ENCODE data around the gene CCDC9. TPM values are rescaled to one million over a fixed set of nuclear protein-coding genes. Genes with fewer than 3 reads are reported as not detected.

Gene CCDC9
- total and polyA plus RNA-seq, 2 of the 13 experiments (the other 11 are each of a cell fraction or from before 2014, with no cell fraction given) = 2.9 to 6.3 TPM

DNA sequence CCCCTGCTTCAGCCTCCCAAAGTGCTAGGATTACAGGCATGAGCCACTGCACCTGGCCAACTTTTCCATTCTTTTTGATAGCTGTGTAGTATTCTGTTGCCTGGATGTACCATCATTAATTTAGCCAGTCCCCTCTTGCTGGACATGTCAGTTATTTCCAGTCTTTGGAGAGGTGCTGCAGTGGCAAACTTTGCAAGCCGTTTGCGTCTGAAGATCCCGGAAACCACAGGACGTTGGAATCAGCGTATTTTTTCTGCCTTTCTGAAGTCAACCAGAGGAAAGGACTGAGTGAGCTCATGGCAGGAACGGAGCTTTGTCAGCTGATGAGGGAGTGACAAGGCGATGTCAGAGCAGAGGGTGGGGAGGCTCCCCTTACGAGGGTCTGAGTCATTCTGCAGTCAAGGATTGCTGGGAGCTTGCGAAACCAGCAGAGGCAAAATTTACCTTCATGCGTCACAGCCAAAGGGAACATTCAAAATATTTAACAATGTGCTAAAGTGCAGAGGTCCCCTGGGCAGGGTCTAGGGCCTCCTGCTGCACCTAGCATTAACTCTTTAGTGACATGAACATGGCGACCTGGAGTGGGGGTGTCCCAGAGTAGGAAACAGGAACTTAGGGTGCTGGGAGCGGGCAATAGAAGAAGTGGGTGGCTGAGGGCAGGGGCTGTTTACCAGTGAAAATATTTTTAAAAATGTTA lies 58.9 kb downstream of the CCDC9 start (continued):
- TF ChIP-seq ZSCAN29 (CRISPR knock-in tag; conservative IDR thresholded peaks at IDR 0.05) (no peak), ZNF589 (CRISPR knock-in tag; conservative IDR thresholded peaks at IDR 0.05) (peak; percentile 77), ATF7-NPFF (CRISPR knock-in tag; IDR thresholded peaks at IDR 0.05; ENCODE audit: low read depth) (no peak), EEA1 (CRISPR knock-in tag; IDR thresholded peaks at IDR 0.05; ENCODE audit: borderline replicate concordance) (no peak), SOX6 (IDR thresholded peaks at IDR 0.05) (no peak), SOX6 (CRISPR knock-in tag; IDR thresholded peaks at IDR 0.05) (peak; percentile 93), POLR2AphosphoS2 (IDR thresholded peaks at IDR 0.05; ENCODE audit: low read depth, low read length) (no peak), MXD4 (CRISPR knock-in tag; IDR thresholded peaks at IDR 0.05) (no peak), NKX3-1 (CRISPR knock-in tag; IDR thresholded peaks at IDR 0.05) (no peak), JARID2 (CRISPR knock-in tag; IDR thresholded peaks at IDR 0.05; ENCODE audit: insufficient replicate concordance) (no peak), NFATC3 (CRISPR knock-in tag; IDR thresholded peaks at IDR 0.05) (no peak), CHCHD3 (CRISPR knock-in tag; IDR thresholded peaks at IDR 0.05) (no peak), ZNF678 (CRISPR knock-in tag; IDR thresholded peaks at IDR 0.05) (0 out of 2 replicates have a peak, but pooled peaks have one; percentile 50), ZNF556 (CRISPR knock-in tag; IDR thresholded peaks at IDR 0.05; ENCODE audit: borderline replicate concordance) (peak; percentile 93; the same call in 1 of the 2 replicates)
- TF ChIP-seq, protein P1, sequence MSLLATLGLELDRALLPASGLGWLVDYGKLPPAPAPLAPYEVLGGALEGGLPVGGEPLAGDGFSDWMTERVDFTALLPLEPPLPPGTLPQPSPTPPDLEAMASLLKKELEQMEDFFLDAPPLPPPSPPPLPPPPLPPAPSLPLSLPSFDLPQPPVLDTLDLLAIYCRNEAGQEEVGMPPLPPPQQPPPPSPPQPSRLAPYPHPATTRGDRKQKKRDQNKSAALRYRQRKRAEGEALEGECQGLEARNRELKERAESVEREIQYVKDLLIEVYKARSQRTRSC (CRISPR knock-in tag; IDR thresholded peaks at IDR 0.05; ENCODE audit: low read depth) = no peak
- TF ChIP-seq, protein P2, sequence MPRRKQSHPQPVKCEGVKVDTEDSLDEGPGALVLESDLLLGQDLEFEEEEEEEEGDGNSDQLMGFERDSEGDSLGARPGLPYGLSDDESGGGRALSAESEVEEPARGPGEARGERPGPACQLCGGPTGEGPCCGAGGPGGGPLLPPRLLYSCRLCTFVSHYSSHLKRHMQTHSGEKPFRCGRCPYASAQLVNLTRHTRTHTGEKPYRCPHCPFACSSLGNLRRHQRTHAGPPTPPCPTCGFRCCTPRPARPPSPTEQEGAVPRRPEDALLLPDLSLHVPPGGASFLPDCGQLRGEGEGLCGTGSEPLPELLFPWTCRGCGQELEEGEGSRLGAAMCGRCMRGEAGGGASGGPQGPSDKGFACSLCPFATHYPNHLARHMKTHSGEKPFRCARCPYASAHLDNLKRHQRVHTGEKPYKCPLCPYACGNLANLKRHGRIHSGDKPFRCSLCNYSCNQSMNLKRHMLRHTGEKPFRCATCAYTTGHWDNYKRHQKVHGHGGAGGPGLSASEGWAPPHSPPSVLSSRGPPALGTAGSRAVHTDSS (CRISPR knock-in tag; conservative IDR thresholded peaks at IDR 0.05) = no peak
- TF ChIP-seq, protein P3, sequence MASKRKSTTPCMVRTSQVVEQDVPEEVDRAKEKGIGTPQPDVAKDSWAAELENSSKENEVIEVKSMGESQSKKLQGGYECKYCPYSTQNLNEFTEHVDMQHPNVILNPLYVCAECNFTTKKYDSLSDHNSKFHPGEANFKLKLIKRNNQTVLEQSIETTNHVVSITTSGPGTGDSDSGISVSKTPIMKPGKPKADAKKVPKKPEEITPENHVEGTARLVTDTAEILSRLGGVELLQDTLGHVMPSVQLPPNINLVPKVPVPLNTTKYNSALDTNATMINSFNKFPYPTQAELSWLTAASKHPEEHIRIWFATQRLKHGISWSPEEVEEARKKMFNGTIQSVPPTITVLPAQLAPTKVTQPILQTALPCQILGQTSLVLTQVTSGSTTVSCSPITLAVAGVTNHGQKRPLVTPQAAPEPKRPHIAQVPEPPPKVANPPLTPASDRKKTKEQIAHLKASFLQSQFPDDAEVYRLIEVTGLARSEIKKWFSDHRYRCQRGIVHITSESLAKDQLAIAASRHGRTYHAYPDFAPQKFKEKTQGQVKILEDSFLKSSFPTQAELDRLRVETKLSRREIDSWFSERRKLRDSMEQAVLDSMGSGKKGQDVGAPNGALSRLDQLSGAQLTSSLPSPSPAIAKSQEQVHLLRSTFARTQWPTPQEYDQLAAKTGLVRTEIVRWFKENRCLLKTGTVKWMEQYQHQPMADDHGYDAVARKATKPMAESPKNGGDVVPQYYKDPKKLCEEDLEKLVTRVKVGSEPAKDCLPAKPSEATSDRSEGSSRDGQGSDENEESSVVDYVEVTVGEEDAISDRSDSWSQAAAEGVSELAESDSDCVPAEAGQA (IDR thresholded peaks at IDR 0.05; ENCODE audit: low read depth) = peak; percentile 86
- TF ChIP-seq, protein P3 (CRISPR knock-in tag; IDR thresholded peaks at IDR 0.05; ENCODE audit: borderline replicate concordance) = no peak
- TF ChIP-seq, protein P4, sequence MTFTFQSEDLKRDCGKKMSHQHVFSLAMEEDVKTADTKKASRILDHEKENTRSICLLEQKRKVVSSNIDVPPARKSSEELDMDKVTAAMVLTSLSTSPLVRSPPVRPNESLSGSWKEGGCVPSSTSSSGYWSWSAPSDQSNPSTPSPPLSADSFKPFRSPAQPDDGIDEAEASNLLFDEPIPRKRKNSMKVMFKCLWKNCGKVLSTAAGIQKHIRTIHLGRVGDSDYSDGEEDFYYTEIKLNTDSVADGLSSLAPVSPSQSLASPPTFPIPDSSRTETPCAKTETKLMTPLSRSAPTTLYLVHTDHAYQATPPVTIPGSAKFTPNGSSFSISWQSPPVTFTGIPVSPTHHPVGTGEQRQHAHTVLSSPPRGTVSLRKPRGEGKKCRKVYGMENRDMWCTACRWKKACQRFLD (CRISPR knock-in tag; IDR thresholded peaks at IDR 0.05; ENCODE audit: borderline replicate concordance) = no peak
